ENCODE measurements around the gene XKR7.

Gene XKR7

DNA sequence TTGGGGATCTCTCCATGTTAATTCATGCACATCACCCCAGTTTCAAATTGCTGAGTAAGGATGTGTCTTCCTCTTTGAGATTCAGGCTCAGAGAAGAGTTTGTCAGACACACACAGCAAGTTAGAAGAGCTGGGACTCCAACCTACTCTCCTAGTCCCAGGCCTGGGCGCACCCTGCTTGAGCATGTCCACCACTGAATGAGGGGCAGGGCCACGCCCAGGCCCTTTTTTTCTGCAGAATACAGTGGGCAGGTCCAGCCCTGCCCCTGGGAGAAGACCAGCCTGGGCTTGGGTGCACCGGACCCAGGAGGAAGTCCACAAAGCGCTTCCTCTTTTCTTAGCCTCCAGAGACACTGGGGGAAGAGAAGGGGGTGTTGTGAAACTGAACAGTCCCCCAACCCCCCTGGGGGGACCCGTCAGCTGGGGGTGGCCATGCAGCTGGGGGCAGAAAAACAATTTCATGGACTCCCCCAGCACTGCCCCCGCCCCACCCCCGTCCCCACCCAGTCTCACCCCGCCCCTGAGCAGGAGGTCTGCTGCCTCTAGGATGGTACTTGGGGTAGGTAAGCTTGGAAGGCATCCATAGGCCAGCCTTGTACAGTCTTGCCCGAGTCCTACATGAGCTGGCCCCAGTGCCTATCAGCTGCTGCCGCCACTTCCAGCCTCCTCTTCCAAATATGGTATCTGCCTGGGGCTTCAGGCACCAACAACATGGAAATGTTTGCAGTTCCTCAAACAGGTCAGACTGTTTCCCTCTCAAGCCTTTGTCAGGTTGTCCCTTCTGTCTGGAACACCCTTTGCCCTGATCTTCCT lies 72.4 kb downstream of the XKR7 start:
- DNase-seq (ENCODE audit: low read depth): no peak

DNA sequence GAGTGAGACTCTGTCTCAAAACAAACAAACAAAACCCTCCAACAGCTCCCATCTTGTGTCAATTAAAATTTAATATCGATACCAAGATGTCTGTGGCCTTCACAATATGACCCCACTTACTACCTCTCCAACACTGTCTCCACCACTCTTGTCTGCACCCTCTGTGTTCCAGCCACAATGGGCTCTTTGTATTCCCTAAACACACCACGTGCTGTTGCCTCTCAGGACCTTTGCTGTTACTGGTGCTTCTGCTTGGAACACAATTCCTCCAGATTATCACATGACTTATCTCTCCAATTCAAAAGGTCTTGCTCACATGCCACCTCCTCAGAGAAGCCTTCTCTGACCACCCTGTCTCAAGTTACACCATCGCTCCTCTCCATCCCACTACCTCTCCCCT lies 78.0 kb downstream of the XKR7 start:
- DNase-seq (ENCODE audit: low read depth): no peak

DNA sequence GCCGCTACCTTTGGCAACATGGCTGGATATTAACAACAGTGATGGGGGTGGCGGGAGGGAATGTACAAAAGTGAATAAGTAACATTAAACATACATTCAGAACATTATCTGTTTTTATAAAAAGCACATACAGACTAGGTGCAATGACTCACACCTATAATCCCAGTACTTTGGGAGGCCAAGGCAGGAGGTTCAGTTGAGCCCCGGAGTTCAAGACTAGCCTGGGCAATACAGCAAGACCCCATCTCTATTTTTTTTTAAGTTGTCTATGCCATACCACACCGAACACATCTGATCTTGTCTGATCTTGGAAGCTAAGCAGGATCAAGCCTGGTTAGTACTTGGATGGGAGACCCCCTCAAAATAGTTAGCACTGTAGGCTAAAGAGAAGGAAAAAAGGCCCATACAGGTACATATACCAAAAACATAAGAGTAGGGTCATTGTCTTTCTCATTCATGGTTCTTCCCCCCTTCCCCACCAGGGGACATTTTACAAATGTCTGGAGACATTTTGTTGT lies 82.4 kb downstream of the XKR7 start:
- DNase-seq (ENCODE audit: low read depth): no peak

DNA sequence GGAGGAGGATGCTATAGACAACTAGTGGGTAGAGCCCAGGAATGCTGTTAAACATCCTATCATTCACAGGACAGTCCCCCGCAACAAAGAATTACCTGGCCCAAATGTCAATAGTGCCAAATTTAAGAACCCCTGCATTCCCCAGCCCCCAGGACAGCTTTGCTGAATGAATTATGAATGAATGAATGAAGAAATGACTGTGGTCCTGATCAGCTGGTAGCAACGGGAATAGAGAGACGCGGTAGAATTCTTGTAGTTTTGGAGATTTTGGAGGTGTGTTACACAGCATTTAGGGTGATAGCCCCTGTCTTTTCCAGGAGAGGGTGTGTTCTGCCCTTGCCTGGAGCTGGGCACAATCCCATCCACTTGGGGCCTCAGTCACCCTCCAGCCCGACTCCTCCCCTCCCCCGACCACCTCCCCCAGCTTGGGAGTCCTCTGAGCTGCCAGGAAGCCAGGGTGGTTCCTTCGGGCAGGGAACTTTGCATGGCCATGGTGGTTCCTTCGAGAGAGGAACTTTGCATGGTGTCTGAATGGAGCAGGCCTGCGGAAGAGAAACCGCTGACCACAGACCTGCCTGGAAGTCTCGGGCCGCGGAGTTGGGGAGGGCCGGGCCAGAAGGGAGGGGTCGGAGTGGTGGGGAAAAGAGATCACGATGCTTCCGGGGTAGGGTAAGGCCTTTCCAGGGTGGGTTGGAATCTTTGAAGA lies 83.1 kb downstream of the XKR7 start:
- no peak for DNase-seq (ENCODE audit: low read depth)

DNA sequence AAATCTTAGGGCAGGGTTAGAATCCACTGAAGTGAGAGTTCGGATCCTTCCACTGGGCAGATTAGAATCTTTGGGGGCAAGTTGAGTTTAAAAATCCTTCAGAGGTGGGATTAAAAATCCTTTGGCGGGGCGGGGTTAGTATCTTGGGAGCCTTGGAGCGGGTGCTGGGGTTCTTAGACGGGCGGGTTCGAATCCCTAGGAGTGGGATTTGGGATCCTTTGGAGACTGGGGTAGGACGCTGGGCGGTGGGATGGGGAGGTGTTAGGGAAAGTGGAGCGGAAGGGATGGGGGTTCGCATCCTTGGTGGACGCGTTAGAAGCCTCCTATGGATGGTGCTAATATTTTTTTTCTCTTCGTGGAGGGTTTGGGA lies 83.8 kb downstream of the XKR7 start:
- DNase-seq (ENCODE audit: low read depth): no peak

DNA sequence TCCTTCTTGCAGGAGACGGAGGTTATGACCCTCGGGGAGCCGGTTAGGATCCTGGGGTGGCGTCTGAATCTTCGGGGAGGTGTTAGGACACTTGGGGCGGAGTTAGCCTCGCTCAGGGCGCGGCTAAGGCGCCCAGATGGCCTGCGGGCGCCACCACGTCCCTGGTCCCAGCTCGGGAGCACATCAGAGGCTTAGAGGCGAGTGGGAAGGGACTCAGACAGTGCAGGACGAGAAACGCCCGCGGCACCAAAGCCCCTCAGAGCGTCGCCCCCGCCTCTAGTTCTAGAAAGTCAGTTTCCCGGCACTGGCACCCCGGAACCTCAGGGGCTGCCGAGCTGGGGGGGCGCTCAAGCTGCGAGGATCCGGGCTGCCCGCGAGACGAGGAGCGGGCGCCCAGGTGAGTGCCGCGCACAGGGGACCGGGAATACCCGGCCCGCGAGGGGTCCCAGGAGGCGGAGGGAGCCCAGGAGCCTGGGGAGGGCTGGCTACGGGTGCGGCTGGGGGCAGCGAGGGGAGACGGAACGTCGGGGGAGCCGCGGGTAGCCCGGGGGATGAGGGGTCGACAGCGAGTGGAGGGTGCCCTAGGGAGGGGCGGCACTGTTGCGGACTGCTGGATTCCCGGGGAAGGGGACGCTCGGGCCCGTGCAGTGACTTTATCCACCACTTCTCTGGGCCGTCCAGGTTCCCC lies 84.3 kb downstream of the XKR7 start, which contains the start of gene HCK:
HCK (plus strand) TSS at position 153 of the 688 bp plus-strand sequence.
- no peak for DNase-seq (ENCODE audit: low read depth)

DNA sequence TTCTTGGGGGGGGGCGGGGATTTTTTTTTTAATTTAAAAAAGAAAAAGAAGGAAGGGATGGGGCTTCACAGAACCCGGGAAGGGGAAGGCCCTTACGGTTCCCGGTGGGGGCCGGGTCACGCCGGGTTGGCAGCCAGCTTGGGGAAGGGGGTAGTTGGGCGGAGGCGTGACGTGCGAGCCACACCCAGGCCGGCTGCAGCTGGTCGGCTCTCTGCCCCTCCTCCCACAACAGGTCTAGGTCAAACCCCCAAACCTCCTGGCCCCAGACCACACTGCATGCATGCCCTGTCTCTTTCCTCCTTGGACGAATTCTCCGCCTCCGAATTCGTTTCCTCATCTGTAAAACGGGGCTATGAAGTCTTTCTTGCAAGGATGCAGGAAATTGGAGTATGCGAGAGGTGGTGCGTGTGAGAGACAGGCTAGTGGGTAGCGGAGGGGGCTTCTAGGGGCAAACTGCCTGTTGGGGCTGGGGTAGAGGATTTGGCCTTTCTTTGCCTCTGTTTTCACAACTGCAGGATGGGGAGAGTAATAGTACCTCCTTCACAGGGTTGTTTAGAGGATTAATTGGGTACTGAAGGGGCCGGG lies 84.9 kb downstream of the XKR7 start:
- no peak for DNase-seq (ENCODE audit: low read depth)

Data from stimulated activated CD8-positive, alpha-beta memory T cell treated with anti-CD3 and anti-CD28 coated beads, Interleukin-12 subunit alpha, Interleukin-12 subunit beta, amount 100 ng/mL, for 1 hour (primary cell).